KMS-11 (cell line): ENCODE measurements around the gene PPIG.

Experiments used
- H2AFZ ChIP-seq: fragments of 200-600 bp; sonication (generic); 2 replicates; pipeline ENCODE4 v1.6.1; 2016; ENCODE audit warnings: antibody characterized with exemption, mixed run types, low read depth
- H3K27ac ChIP-seq: fragments of 200-600 bp; sonication (generic); 2 replicates; pipeline ENCODE4 v1.6.1; 2016; ENCODE audit warnings: mild to moderate bottlenecking, mixed run types
- H3K27me3 ChIP-seq: fragments of 200-600 bp; sonication (generic); 2 replicates; pipeline ENCODE4 v1.6.1; 2017; ENCODE audit warnings: mild to moderate bottlenecking, low read depth, mixed run types, moderate library complexity; ENCODE audit not compliant: insufficient read depth
- H3K36me3 ChIP-seq: fragments of 200-600 bp; sonication (generic); 2 replicates; pipeline ENCODE4 v1.6.1; 2017; ENCODE audit warnings: mild to moderate bottlenecking, mixed run types; ENCODE audit not compliant: insufficient read depth
- H3K4me1 ChIP-seq: fragments of 200-600 bp; sonication (generic); 2 replicates; pipeline ENCODE4 v1.6.1; 2016; ENCODE audit warnings: mild to moderate bottlenecking, low read depth, mixed run types; ENCODE audit not compliant: poor library complexity, severe bottlenecking
- H3K4me2 ChIP-seq: fragments of 200-600 bp; sonication (generic); 2 replicates; pipeline ENCODE4 v1.7.0; 2016; ENCODE audit warnings: mild to moderate bottlenecking, mixed run types
- H3K4me3 ChIP-seq: fragments of 200-600 bp; sonication (generic); IDR thresholded peaks from 2 replicates; pipeline ENCODE4 v1.6.1; 2017; ENCODE audit warnings: low read depth, low read length, mixed read lengths; ENCODE audit not compliant: insufficient read depth
- H3K79me2 ChIP-seq: fragments of 200-600 bp; sonication (generic); 2 replicates; pipeline ENCODE4 v1.6.1; 2016; ENCODE audit warnings: low read depth, mixed run types; ENCODE audit not compliant: insufficient read depth
- H3K9ac ChIP-seq: fragments of 200-600 bp; sonication (generic); 2 replicates; pipeline ENCODE4 v1.6.1; 2016; ENCODE audit warnings: mild to moderate bottlenecking, mixed run types
- H4K20me1 ChIP-seq: fragments of 200-600 bp; sonication (generic); 2 replicates; pipeline ENCODE4 v1.6.1; 2016; ENCODE audit warnings: mild to moderate bottlenecking, mixed run types; ENCODE audit not compliant: insufficient read depth
- CTCF ChIP-seq: fragments of 200-600 bp; sonication (generic); conservative IDR thresholded peaks from 2 replicates; pipeline ENCODE4 v1.6.1; 2017; ENCODE audit warnings: low read depth, mild to moderate bottlenecking, antibody characterized with exemption, low read length, moderate library complexity, mixed read lengths

Gene PPIG

DNA sequence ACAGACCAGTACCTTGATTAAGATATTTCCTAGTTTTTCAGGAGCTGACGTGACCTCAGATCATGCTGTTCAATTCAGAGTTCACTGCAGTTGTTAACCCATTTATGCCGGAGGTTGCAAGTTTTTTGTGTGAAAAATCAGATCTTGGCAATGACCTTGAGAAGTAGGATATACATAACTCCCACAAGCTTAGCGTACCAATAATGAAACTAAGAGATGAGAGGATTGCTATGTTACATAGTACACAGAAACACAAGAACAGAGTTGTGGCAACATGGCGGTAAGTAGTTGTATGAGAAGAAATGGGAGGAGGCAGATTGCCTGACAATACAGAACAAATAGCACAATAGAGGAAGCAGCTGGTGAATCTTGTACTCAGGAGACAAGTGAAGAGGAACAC lies 39.1 kb downstream of the PPIG start:
- Histone ChIP-seq H3K4me1 (no peaks in the 10 kb centered on the region), H3K36me3 (0 out of 2 replicates have a peak, but pooled peaks cover 7% of the 10 kb centered on the region), H3K4me3 (no peak overlapping the region), H2AFZ (no peak overlapping the region), H3K4me2 (no peak overlapping the region), H3K27me3 (no peaks in the 10 kb centered on the region), H3K27ac (no peak overlapping the region), H4K20me1 (no peaks in the 10 kb centered on the region), H3K79me2 (peaks cover 8% of the 10 kb centered on the region; the same call in 1 of the 2 replicates), H3K9ac (no peak overlapping the region)
- TF ChIP-seq CTCF = no peak

- no peak overlapping the region for H3K4me3 ChIP-seq
- H3K79me2 ChIP-seq = no peaks in the 10 kb centered on the region
- no peak overlapping the region for H3K27ac ChIP-seq
- no peak overlapping the region for H3K4me2 ChIP-seq
- H2AFZ ChIP-seq = no peak overlapping the region
- no peaks in the 10 kb centered on the region for H3K4me1 ChIP-seq
- H3K9ac ChIP-seq = no peak overlapping the region
- H3K27me3 ChIP-seq = no peaks in the 10 kb centered on the region
- 0 out of 2 replicates have a peak, but pooled peaks cover 7% of the 10 kb centered on the region for H3K36me3 ChIP-seq
- TF ChIP-seq CTCF = no peak
- H4K20me1 ChIP-seq = no peaks in the 10 kb centered on the region
Observed at GRCh38 chr2:169625781-169626180, 41.6 kb downstream of the PPIG start.

- no peak overlapping the region for H3K4me2 ChIP-seq
- no peaks in the 10 kb centered on the region for H3K27me3 ChIP-seq
- H3K9ac ChIP-seq = no peak overlapping the region
- no peak overlapping the region for H3K27ac ChIP-seq
- H3K79me2 ChIP-seq = no peaks in the 10 kb centered on the region
- H2AFZ ChIP-seq = no peak overlapping the region
- H3K4me3 ChIP-seq = no peak overlapping the region
- H3K36me3 ChIP-seq = peaks cover 6% of the 10 kb centered on the region; the same call in 1 of the 2 replicates
- H3K4me1 ChIP-seq = no peaks in the 10 kb centered on the region
- H4K20me1 ChIP-seq = no peaks in the 10 kb centered on the region
- TF ChIP-seq CTCF = no peak
Observed at GRCh38 chr2:169636440-169637097, 52.4 kb downstream of the PPIG start.

- no peak overlapping the region for H3K27ac ChIP-seq
- no peak overlapping the region for H2AFZ ChIP-seq
- peaks cover 2% of the 10 kb centered on the region; the same call in 1 of the 2 replicates for H3K36me3 ChIP-seq
- H3K79me2 ChIP-seq = no peaks in the 10 kb centered on the region
- no peaks in the 10 kb centered on the region for H4K20me1 ChIP-seq
- H3K9ac ChIP-seq = no peak overlapping the region
- H3K4me2 ChIP-seq = no peak overlapping the region
- TF ChIP-seq CTCF = no peak
- H3K27me3 ChIP-seq = no peaks in the 10 kb centered on the region
- H3K4me3 ChIP-seq = no peak overlapping the region
- H3K4me1 ChIP-seq = no peaks in the 10 kb centered on the region
Observed at GRCh38 chr2:169637620-169638019, 53.5 kb downstream of the PPIG start.
